ENCODE results near the gene ALDH7A1.

Gene ALDH7A1

DNA sequence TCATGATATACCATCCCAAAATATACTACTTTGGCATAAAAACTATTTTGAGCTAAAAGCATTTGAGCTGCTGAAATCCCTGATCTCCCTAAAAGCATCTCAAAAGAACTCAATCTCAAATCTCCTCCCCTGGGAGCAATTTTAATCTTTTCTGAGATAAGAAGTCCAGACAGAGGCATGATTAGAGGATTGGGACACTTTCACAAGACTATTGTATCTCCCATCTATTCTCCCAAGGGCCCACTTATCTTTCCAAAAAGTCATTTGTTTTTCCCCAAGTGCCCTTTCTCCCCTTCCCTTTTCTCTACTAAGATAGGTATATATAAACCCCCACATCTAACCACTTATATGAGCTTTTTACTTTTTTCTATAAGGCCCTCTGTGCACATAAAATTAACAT lies 79.7 kb downstream of the ALDH7A1 start:
- no peaks in the 10 kb centered on the region for H4K20me1 ChIP-seq (ENCODE audit: insufficient read depth, low read length)
- no peaks in the 10 kb centered on the region for H3K9me3 ChIP-seq (ENCODE audit: insufficient read depth, low read length)
- H3K36me3 ChIP-seq (replicated peaks; ENCODE audit: low read depth, low read length) = no peaks in the 10 kb centered on the region
- H3K79me2 ChIP-seq (ENCODE audit: low read length) = no peaks in the 10 kb centered on the region
- no peak overlapping the region for H3K4me2 ChIP-seq (ENCODE audit: low read length)
- no peak overlapping the region for H3K27ac ChIP-seq (ENCODE audit: low read length)
- H2AFZ ChIP-seq (ENCODE audit: low read depth, low read length) = no peak overlapping the region
- H3K4me3 ChIP-seq (ENCODE audit: low read length) = no peak overlapping the region
- TF ChIP-seq, protein P1, sequence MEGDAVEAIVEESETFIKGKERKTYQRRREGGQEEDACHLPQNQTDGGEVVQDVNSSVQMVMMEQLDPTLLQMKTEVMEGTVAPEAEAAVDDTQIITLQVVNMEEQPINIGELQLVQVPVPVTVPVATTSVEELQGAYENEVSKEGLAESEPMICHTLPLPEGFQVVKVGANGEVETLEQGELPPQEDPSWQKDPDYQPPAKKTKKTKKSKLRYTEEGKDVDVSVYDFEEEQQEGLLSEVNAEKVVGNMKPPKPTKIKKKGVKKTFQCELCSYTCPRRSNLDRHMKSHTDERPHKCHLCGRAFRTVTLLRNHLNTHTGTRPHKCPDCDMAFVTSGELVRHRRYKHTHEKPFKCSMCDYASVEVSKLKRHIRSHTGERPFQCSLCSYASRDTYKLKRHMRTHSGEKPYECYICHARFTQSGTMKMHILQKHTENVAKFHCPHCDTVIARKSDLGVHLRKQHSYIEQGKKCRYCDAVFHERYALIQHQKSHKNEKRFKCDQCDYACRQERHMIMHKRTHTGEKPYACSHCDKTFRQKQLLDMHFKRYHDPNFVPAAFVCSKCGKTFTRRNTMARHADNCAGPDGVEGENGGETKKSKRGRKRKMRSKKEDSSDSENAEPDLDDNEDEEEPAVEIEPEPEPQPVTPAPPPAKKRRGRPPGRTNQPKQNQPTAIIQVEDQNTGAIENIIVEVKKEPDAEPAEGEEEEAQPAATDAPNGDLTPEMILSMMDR (IDR thresholded peaks at IDR 0.05; ENCODE audit: low read depth, low read length) = no peak
- TF ChIP-seq EZH2phosphoT487 (IDR thresholded peaks at IDR 0.05; ENCODE audit: low read depth) = no peak
- no peaks in the 10 kb centered on the region for H3K27me3 ChIP-seq (ENCODE audit: low read depth, low read length)
- H3K4me1 ChIP-seq (ENCODE audit: low read length) = no peaks in the 10 kb centered on the region
- H3K9ac ChIP-seq (ENCODE audit: low read length) = no peak overlapping the region

DNA sequence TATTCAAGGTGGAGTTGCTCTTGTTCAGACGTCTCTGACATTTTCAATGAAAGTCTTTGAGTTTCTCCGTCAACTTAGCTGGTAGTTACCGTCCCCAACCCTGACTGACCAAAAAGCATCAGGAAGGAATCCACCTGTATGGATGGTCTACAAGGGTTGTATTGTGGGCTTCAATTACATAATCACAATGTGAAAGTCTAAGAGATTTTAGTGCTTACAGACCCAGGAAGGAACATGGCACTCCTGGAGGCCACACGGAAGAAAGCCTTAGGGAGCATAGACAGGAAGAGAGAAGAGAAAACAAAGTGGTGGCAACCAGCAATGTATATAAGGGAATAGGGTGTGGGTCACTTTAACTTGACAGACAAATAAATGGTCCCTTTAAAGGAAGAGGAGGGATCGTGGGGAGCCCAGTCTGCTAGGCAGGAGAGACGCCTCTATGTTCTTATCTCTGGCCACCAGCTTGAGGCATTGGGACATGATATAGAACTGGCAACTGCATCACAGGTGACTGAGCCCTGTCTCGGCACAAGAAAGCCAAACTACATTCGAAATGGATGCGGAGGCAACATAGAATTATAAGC lies 80.4 kb downstream of the ALDH7A1 start:
- Histone ChIP-seq H3K27ac (ENCODE audit: low read length) (no peak overlapping the region), H3K79me2 (ENCODE audit: low read length) (no peaks in the 10 kb centered on the region), H3K4me2 (ENCODE audit: low read length) (no peak overlapping the region), H3K27me3 (ENCODE audit: low read depth, low read length) (no peaks in the 10 kb centered on the region), H3K4me1 (ENCODE audit: low read length) (no peaks in the 10 kb centered on the region), H3K9ac (ENCODE audit: low read length) (no peak overlapping the region), H3K4me3 (ENCODE audit: low read length) (no peak overlapping the region), H3K36me3 (replicated peaks; ENCODE audit: low read depth, low read length) (no peaks in the 10 kb centered on the region), H4K20me1 (ENCODE audit: insufficient read depth, low read length) (no peaks in the 10 kb centered on the region), H2AFZ (ENCODE audit: low read depth, low read length) (no peak overlapping the region), H3K9me3 (ENCODE audit: insufficient read depth, low read length) (no peaks in the 10 kb centered on the region)
- TF ChIP-seq, protein P1 (IDR thresholded peaks at IDR 0.05; ENCODE audit: low read depth, low read length) = no peak
- no peak for TF ChIP-seq EZH2phosphoT487 (IDR thresholded peaks at IDR 0.05; ENCODE audit: low read depth)

DNA sequence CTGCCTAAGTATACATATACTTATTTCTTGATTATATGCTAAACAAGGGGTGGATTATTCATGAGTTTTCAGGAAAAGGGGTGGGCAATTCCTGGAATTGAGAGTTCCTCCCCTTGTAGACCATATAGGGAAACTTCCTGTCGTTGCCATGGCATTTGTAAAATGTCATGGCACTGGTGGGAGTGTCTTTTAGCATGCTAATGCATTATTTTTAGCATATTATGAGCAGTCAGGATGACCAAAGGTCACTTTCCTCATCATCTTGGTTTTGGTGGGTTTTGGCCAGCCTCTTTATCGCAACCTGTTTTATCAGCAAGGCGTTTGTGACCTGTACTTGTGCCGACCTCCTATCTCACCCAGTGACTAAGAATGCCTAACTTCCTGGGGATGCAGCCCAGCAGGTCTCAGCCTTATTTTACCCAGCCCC lies 80.9 kb downstream of the ALDH7A1 start:
- no peak overlapping the region for H3K4me3 ChIP-seq (ENCODE audit: low read length)
- no peak overlapping the region for H3K4me2 ChIP-seq (ENCODE audit: low read length)
- no peaks in the 10 kb centered on the region for H3K79me2 ChIP-seq (ENCODE audit: low read length)
- no peak overlapping the region for H2AFZ ChIP-seq (ENCODE audit: low read depth, low read length)
- H3K27ac ChIP-seq (ENCODE audit: low read length) = no peak overlapping the region
- H3K36me3 ChIP-seq (replicated peaks; ENCODE audit: low read depth, low read length) = no peaks in the 10 kb centered on the region
- H3K9ac ChIP-seq (ENCODE audit: low read length) = no peak overlapping the region
- H3K4me1 ChIP-seq (ENCODE audit: low read length) = peaks cover 2% of the 10 kb centered on the region; the same call in 1 of the 2 replicates
- TF ChIP-seq EZH2phosphoT487 (IDR thresholded peaks at IDR 0.05; ENCODE audit: low read depth) = no peak
- no peaks in the 10 kb centered on the region for H3K9me3 ChIP-seq (ENCODE audit: insufficient read depth, low read length)
- H3K27me3 ChIP-seq (ENCODE audit: low read depth, low read length) = no peaks in the 10 kb centered on the region
- no peaks in the 10 kb centered on the region for H4K20me1 ChIP-seq (ENCODE audit: insufficient read depth, low read length)

DNA sequence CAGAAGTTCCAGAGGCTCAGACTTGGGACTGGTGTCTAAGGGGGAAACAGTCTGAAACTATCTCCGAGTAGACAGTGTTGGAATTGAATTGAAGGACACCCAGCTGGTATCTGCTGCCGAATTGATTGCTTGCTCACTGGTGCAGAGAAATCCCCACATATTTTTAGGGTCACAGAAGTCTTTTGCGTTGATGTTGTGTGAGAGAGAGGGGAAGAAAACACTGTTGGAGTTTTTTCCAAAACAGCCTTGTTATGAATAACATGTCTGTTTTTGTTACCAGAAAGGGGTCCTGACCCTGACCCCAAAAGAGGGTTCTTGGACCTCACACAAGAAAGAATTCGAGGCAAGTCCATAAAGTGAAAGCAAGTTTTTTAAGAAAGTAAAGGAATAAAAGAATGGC lies 81.3 kb downstream of the ALDH7A1 start:
- Histone ChIP-seq H3K79me2 (ENCODE audit: low read length) (no peaks in the 10 kb centered on the region), H3K9me3 (ENCODE audit: insufficient read depth, low read length) (no peaks in the 10 kb centered on the region), H3K9ac (ENCODE audit: low read length) (no peak overlapping the region), H4K20me1 (ENCODE audit: insufficient read depth, low read length) (no peaks in the 10 kb centered on the region), H3K4me2 (ENCODE audit: low read length) (no peak overlapping the region), H3K4me1 (ENCODE audit: low read length) (peaks cover 6% of the 10 kb centered on the region; the same call in 1 of the 2 replicates), H3K27me3 (ENCODE audit: low read depth, low read length) (no peaks in the 10 kb centered on the region), H3K27ac (ENCODE audit: low read length) (no peak overlapping the region), H3K4me3 (ENCODE audit: low read length) (no peak overlapping the region), H3K36me3 (replicated peaks; ENCODE audit: low read depth, low read length) (no peaks in the 10 kb centered on the region), H2AFZ (ENCODE audit: low read depth, low read length) (no peak overlapping the region)
- TF ChIP-seq EZH2phosphoT487 (IDR thresholded peaks at IDR 0.05; ENCODE audit: low read depth) = no peak
- TF ChIP-seq, protein P1 (IDR thresholded peaks at IDR 0.05; ENCODE audit: low read depth, low read length) = no peak

Measured in OCI-LY3 (cell line).